Left renal pelvis (tissue), 4 donors: ENCODE measurements around the gene CELA3B. TPM values are rescaled to one million over a fixed set of nuclear protein-coding genes. Genes with fewer than 3 reads are reported as not detected.

Experiments
- polyA plus RNA-seq, 4 donors: library from polyadenylated mRNA; unstranded; fragments of 120-200 nt; gene quantifications; one replicate each; pipeline ENCODE4 v1.2.1, GENCODE V29; 2013; ENCODE audit not compliant: insufficient read length in 4 of 4

Gene CELA3B
- polyA plus RNA-seq, 4 donors = not detected

Other genes starting within 250 kb of the CELA3B start
- gene USP48, start 193.9 kb upstream of the CELA3B start, polyA plus RNA-seq = 10 to 100 TPM; 65.1 to 77.7 (median 70.3) TPM
- 1 to 10 TPM; 3.3 to 7.0 (median 6.1) TPM for gene LDLRAD2, start 164.8 kb upstream of the CELA3B start, polyA plus RNA-seq
- 100 to 1,000 TPM; 130 to 209 (median 182) TPM for gene HSPG2, start 39.7 kb upstream of the CELA3B start, polyA plus RNA-seq
- not detected for gene CELA3A, start 24.6 kb downstream of the CELA3B start, polyA plus RNA-seq
- 100 to 1,000 TPM; 333 to 462 (median 397) TPM for gene CDC42, start 75.7 kb downstream of the CELA3B start, polyA plus RNA-seq
- 1 to 10 TPM in 3 of 4 donors, under 1 TPM in 1; 0.75 to 9.3 (median 7.5) TPM for gene WNT4, start 166.1 kb downstream of the CELA3B start, polyA plus RNA-seq